GM19452 (cell line): ENCODE data around the gene ZNF277.

Experiments used
- ATAC-seq: cut with Tn5 transposase; IDR thresholded peaks from one replicate; pipeline ENCODE4 v1.9.1; 2021; ENCODE audit not compliant: unreplicated experiment

ZNF277 gene

DNA sequence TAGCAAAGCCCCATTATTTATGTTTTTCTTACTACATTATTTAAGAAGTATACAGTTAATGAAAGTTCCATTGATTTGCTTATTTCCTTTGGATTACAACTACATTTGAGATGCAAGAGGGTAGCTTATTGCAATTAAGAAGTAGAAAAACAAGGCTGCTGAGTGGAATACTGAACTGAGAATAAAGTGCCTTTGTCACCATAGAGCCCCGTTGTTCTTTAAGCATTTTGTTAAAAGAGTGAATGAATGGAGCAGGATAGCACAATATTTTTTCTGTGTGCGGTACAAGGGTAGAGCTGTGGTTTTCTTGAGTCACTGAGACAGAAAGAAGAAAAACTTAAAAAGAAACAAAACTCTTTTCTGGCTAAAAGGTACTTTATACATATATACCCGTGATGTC lies 45.6 kb downstream of the ZNF277 start:
- ATAC-seq = no peak

- ATAC-seq = no peak
Measured at GRCh38 chr7:112252691-112253090, 46.2 kb downstream of the ZNF277 start.

- no peak for ATAC-seq
Measured at GRCh38 chr7:112254156-112254555, 47.7 kb downstream of the ZNF277 start.

DNA sequence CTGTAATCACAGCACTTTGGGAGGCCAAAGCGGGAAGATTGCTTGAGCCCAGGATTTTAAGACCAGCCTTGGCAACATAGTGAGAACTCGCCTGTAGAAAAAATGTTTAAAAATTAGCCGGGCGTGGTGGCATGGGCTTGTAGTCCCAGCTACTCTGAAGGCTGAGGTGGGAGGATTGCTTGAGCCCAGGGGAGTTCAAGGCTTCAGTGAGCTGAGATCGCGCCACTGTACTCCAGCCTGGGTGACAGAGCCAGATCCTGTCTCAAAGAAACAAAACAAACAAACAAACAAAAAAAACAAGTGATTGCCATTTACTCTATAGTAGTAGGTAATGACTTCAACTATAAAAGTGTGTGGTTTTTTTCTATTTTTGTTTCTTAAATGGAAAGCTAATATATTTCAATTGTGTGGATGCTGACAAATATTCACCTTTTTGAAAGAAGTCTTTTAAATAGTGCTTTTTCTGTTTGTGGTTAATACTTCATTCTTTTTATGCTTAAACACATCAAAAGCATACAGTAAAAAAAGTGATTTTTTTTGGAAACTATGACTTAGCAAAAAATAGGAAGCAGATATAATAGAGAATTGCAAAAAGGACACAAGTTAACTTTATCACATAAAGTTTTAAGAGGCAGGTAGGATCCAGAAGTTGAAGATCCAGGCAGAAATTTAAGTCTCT lies 48.4 kb downstream of the ZNF277 start:
- ATAC-seq = no peak

- no peak for ATAC-seq
Measured at GRCh38 chr7:112255388-112255720, 48.9 kb downstream of the ZNF277 start.

- ATAC-seq = no peak
Measured at GRCh38 chr7:112257073-112257472, 50.6 kb downstream of the ZNF277 start.

- ATAC-seq = no peak
Measured at GRCh38 chr7:112260911-112261310, 54.4 kb downstream of the ZNF277 start.

DNA sequence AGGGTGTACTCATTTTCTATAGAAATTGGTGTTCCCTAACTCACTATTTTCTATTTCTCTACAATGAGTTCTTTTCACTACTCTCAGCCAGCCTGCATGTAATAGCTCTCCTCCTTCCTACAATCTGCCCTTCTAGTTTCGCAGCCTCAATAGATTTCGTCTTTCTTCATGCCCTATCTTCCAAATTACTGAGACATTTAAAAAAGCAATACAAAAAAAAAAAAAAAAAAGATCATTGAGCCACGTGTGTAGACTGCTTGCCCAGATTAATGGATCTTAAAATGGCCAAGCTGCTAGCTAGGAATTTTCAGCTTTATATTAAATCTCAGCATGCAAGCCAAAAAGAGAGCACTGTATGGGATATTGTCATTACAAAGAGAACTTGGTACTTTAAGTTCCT lies 55.5 kb downstream of the ZNF277 start:
- ATAC-seq = no peak

GRCh38 chr7:112262855-112263487 lies 56.5 kb downstream of the ZNF277 start:
- ATAC-seq = no peak

DNA sequence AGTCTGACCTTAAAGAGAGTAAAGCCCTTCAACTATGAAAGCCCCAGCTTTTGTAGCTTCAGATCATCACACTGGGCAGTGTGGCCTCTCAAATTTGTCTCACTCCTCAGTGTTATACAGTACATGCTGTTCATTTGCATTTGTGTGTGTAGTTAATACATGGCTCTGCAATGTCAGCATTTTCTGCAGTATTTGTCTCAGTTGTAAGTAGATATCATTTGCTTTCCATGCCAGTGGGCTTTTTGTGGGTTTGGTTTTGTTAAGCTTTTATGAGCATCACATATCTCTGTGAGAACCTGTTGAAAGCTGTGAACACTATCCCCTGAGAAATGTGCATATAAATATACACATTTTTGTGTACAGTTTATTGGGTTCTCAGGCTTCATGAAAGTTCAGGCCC lies 57.0 kb downstream of the ZNF277 start:
- ATAC-seq = no peak

GRCh38 chr7:112266141-112266540 lies 59.6 kb downstream of the ZNF277 start:
- ATAC-seq = no peak

GRCh38 chr7:112266595-112267270 lies 60.2 kb downstream of the ZNF277 start:
- ATAC-seq = no peak

DNA sequence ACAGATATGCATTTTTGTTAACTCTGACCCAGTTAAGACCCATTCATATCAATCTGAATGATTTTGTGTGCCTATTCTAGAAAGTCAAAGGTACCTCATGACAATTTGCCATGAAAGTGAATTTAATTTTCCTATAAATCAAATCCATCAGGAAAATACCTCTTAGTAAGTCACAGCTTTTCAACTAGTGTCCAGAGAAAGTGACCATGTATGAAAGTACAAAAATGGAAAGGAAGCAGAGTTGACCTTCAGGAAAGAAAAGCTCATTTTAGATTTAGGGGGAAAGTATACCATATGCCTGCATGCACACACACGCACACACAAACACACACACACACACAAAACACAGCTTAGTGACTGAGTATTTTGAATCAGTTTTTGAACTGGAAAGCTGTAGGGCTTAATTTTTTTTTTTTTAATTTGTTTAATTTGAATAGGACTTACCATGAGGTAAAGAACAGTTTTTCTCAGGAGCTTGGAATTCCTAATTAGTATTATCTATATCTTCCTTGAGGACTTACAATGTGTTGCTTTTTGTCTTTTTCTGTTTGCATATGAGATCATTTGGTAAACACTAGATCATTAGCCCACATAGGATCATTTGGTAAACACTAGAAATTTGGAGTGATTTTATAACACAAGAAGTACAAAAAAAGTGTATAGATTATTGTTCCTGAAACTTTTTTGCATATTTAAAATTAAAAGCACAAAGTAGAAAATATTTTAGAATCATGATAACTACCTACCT lies 61.6 kb downstream of the ZNF277 start:
- no peak for ATAC-seq

- no peak for ATAC-seq
Measured at GRCh38 chr7:112271162-112271561, 64.7 kb downstream of the ZNF277 start.

GRCh38 chr7:112272921-112273561 lies 66.5 kb downstream of the ZNF277 start:
- no peak for ATAC-seq

- ATAC-seq = no peak
Measured at GRCh38 chr7:112279042-112279441, 72.5 kb downstream of the ZNF277 start.

DNA sequence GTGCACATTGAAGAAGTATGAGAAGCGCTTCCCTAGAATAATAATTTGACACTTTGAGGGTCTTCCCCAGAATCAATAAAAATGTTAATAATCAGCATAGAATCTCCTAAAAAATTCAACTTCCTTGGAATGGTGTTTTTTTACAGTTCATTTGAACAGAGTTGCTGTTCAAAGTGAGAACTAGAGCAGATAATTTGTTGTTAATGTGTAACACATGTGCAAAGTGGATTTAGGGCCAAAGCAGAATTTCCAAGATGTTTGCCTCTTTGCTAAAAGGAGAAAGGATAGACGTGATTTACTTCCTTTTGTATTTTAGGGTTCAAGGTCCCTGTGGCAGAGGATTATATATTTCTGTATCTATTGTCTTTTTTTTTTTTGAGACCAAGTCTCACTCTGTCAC lies 73.8 kb downstream of the ZNF277 start:
- no peak for ATAC-seq

DNA sequence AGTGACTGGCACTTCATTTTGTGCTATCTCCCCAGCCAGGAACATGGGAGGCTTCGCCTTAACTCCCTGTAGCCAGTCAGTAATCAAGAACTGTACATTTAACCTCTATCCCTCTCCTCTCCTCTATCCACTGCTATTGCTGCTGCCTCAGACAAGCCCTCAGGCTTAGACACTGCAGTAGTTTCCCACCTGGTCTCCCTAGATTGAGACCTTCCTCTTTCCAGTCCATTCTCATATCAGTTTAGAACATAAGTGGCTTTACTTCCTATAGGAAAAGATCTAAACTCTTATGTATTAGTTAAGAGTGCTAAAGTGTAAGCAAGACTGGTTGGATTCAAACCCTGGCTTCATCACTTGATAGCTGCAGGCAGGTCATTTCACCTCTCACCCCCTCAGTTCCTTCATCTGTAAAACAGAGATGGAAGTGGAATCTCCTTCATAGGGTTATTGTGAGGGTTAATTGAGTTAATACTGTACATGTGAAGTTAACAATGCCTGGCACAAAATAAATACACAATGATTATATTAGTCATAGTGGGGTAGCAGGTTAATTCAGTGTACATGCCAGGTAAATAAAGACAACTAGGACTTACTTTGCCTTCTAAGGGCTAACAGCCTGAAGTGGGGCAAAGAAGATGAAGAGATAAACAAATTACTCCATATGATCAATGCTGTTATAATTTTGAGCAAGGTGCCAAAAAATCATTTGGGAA lies 76.1 kb downstream of the ZNF277 start:
- ATAC-seq = no peak

DNA sequence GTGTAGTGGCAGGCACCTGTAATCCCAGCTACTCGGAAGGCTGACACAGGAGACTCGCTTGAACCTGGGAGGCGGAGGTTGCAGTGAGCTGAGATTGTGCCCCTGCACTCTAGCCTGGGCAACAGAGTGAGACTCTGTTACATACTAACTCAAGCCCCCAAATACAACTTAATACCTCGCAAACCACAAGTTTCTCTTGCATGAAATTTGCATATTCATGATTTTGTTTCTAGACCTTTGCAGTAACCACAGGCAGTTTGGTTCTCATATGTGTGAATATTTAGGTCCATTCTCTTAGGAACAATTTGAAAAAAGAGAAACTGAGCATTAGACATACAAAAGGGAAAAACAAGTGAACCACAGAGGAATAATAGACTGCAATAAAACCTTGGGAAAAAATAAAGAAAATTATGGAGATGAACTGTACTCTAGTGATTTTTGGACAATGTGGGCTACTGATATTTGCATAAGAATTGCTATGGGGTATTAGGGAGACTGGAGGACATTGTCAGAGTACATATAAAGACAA lies 77.0 kb downstream of the ZNF277 start:
- ATAC-seq = peak; percentile 77
